ENCODE results near the gene PRSS1. TPM values are rescaled to one million over a fixed set of nuclear protein-coding genes. Genes with fewer than 3 reads are reported as not detected.

Gene PRSS1
- polyA plus RNA-seq, 3 donors = not detected

- DNase-seq (ENCODE audit: extremely low read depth in 1 of 11, low read depth in 9 of 11, low spot score in 4 of 11) = no peak
Measured at GRCh38 chr7:142788303-142789289, 39.3 kb downstream of the PRSS1 start.

GRCh38 chr7:142789441-142789840 lies 40.2 kb downstream of the PRSS1 start:
- DNase-seq (ENCODE audit: extremely low read depth in 1 of 11, low read depth in 9 of 11, low spot score in 4 of 11) = no peak

DNA sequence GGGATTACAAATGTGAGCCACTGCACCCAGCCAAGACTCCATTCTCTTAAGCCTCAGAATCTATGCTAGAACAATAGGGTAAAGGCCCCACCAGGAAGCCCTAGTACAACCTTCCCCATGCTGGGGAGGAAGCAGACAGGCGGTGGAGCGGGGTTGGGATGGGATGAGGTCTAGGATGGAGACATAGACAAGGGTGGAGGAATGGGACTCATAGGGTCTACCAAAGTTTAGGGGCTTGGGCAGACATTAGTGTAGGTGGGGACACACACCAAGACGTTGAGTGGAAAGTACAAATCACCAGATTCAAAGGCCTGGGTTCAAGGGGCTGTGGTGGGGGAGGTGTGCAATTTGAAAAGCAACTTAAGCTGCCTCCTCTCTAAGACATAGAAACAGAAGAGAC lies 40.8 kb downstream of the PRSS1 start:
- DNase-seq (ENCODE audit: extremely low read depth in 1 of 11, low read depth in 9 of 11, low spot score in 4 of 11) = no peak

DNA sequence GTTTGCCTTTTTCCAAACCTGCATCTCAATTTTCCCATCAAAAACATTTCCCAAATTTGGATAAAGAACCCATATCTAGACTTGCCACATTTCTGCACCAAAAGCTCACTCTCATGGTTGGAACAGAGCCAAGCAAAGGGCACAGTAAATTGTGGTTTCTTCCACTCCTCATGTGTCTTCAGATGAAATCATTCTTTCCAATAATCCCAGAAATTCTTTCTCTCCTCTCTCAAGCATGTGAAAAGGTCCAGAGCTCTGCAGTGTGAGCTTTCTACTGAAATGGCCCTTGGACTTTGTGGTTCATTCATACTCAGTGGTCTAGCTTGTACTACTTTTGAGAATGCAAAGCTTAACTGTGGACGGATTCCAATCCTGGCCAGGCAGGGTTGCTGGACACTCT lies 41.3 kb downstream of the PRSS1 start:
- no peak for DNase-seq (ENCODE audit: extremely low read depth in 1 of 11, low read depth in 9 of 11, low spot score in 4 of 11)

- no peak for DNase-seq (ENCODE audit: extremely low read depth in 1 of 11, low read depth in 9 of 11, low spot score in 4 of 11)
Measured at GRCh38 chr7:142791502-142791901, 42.2 kb downstream of the PRSS1 start.

DNA sequence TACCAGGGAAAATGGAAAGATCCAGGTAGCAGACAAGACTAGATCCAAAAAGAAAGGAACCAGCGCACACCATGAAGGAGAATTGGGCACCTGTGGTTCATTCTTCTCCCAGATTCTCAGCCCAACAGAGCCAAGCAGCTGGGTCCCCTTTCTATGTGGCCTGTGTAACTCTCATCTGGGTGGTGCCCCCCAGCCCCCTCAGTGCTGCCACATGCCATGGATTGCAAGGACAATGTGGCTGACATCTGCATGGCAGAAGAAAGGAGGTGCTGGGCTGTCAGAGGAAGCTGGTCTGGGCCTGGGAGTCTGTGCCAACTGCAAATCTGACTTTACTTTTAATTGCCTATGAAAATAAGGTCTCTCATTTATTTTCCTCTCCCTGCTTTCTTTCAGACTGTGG lies 42.9 kb downstream of the PRSS1 start:
- no peak for DNase-seq (ENCODE audit: extremely low read depth in 1 of 11, low read depth in 9 of 11, low spot score in 4 of 11)

DNA sequence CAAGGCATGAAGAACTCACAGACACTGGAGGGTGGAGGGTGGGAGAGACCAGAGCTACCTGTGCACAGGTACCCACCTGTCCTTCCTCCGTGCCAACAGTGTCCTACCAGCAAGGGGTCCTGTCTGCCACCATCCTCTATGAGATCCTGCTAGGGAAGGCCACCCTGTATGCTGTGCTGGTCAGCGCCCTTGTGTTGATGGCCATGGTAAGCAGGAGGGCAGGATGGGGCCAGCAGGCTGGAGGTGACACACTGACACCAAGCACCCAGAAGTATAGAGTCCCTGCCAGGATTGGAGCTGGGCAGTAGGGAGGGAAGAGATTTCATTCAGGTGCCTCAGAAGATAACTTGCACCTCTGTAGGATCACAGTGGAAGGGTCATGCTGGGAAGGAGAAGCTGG lies 43.3 kb downstream of the PRSS1 start:
- no peak for DNase-seq (ENCODE audit: extremely low read depth in 1 of 11, low read depth in 9 of 11, low spot score in 4 of 11)

- DNase-seq (ENCODE audit: extremely low read depth in 1 of 11, low read depth in 9 of 11, low spot score in 4 of 11) = no peak
Measured at GRCh38 chr7:142793156-142793555, 43.9 kb downstream of the PRSS1 start.

- DNase-seq (ENCODE audit: extremely low read depth in 1 of 11, low read depth in 9 of 11, low spot score in 4 of 11) = no peak
Measured at GRCh38 chr7:142795339-142795863, 46.1 kb downstream of the PRSS1 start.

- DNase-seq (ENCODE audit: extremely low read depth in 1 of 11, low read depth in 9 of 11, low spot score in 4 of 11) = no peak
Measured at GRCh38 chr7:142796001-142796500, 46.8 kb downstream of the PRSS1 start.

DNA sequence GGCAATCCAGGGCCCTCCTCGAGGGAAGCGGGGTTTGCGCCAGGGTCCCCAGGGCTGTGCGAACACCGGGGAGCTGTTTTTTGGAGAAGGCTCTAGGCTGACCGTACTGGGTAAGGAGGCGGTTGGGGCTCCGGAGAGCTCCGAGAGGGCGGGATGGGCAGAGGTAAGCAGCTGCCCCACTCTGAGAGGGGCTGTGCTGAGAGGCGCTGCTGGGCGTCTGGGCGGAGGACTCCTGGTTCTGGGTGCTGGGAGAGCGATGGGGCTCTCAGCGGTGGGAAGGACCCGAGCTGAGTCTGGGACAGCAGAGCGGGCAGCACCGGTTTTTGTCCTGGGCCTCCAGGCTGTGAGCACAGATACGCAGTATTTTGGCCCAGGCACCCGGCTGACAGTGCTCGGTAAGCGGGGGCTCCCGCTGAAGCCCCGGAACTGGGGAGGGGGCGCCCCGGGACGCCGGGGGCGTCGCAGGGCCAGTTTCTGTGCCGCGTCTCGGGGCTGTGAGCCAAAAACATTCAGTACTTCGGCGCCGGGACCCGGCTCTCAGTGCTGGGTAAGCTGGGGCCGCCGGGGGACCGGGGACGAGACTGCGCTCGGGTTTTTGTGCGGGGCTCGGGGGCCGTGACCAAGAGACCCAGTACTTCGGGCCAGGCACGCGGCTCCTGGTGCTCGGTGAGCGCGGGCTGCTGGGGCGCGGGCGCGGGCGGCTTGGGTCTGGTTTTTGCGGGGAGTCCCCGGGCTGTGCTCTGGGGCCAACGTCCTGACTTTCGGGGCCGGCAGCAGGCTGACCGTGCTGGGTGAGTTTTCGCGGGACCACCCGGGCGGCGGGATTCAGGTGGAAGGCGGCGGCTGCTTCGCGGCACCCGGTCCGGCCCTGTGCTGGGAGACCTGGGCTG lies 47.5 kb downstream of the PRSS1 start:
- DNase-seq (ENCODE audit: extremely low read depth in 1 of 11, low read depth in 9 of 11, low spot score in 4 of 11) = no peak

- no peak for DNase-seq (ENCODE audit: extremely low read depth in 1 of 11, low read depth in 9 of 11, low spot score in 4 of 11)
Measured at GRCh38 chr7:142797391-142798377, 48.4 kb downstream of the PRSS1 start.

GRCh38 chr7:142798451-142799436 lies 49.5 kb downstream of the PRSS1 start:
- DNase-seq (ENCODE audit: extremely low read depth in 1 of 11, low read depth in 9 of 11, low spot score in 4 of 11) = no peak

GRCh38 chr7:142799437-142799835 lies 50.2 kb downstream of the PRSS1 start:
- no peak for DNase-seq (ENCODE audit: extremely low read depth in 1 of 11, low read depth in 9 of 11, low spot score in 4 of 11)

DNA sequence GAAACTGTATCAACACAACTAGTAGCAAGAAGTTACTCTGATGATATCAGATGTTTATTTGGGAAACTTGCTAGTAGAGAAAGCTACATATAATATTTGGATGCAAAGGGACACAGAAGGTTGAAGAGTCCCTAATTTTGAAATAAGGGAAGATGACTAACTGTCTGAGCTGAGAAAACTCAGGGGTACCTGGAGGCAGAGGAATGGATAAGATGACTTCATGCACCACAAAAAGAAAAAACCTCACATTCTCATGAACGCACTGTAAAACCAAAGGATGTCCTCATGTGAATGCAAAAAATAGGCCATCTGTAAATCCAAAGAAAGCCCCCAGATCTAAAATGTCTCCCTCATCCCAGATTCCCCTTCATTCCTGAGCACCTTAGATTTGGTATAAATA lies 50.8 kb downstream of the PRSS1 start:
- no peak for DNase-seq (ENCODE audit: extremely low read depth in 1 of 11, low read depth in 9 of 11, low spot score in 4 of 11)

GRCh38 chr7:142800699-142801260 lies 51.5 kb downstream of the PRSS1 start:
- no peak for DNase-seq (ENCODE audit: extremely low read depth in 1 of 11, low read depth in 9 of 11, low spot score in 4 of 11)

Data from renal cortex interstitium (tissue), 11 donors.